Stimulated activated CD8-positive, alpha-beta memory T cell treated with anti-CD3 and anti-CD28 coated beads, Interleukin-4, amount 100 ng/mL, for 48 hours (primary cell): Measurements from ENCODE around the gene PGM3.
"Not testable (repeated sequence)": the region's sequence is repeated elsewhere in the genome, so short reads cannot be mapped to it uniquely, and the experiment has no call there.

Experiments used
- DNase-seq: peaks from one replicate; pipeline ENCODE4 v3.0.0-alpha.2; 2020

The PGM3 gene, protein sequence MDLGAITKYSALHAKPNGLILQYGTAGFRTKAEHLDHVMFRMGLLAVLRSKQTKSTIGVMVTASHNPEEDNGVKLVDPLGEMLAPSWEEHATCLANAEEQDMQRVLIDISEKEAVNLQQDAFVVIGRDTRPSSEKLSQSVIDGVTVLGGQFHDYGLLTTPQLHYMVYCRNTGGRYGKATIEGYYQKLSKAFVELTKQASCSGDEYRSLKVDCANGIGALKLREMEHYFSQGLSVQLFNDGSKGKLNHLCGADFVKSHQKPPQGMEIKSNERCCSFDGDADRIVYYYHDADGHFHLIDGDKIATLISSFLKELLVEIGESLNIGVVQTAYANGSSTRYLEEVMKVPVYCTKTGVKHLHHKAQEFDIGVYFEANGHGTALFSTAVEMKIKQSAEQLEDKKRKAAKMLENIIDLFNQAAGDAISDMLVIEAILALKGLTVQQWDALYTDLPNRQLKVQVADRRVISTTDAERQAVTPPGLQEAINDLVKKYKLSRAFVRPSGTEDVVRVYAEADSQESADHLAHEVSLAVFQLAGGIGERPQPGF

DNA sequence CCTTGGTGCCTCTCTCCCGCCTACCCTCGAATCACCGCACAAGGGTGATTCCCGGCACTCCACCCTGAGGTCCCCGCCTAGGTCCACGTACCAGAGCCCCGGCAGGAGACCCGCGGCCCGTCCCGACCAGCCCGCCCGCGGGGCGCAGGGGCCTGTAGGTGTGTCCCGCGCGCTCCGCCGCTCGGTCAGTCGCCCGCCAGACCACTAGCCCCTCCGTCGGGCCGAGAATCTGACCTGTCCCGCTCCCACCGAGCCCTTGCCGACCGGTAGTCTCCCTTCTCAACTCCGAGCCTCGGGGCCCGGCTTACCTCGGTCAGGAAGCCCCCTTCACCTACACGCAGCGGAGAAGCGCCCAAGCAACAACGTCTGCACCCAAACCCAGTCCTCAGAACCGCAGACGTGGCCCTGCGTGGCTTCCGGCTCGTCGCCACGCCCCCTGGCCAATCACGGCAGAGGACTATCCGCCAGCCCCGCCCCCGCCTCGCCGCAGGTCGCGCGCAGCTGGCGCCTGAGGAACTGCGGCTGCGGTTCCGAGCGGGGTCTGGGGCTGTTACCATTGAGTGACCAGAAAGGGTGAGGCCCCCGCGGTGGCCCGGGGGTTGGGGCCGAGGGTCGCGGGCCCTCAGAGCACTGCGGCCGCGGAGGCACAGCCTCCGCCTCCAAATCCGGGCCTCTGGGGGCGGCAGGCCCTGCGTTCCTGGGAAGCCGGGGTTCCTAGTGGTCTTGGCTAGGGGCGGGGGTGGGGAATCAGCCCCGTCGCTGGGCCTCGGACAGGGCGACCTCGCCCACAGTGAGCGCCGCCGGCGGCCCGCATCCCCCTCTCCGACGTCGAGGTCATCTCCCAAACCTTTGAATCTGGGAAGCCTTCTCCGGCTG, at the start of gene PGM3, which contains the start of gene RWDD2A:
TSS of gene PGM3 (minus strand) at position 395 of the 876 bp plus-strand sequence. CDS start 2,253 bp downstream, outside the sequence.
TSS of gene RWDD2A (plus strand) at position 487 of the 876 bp plus-strand sequence. CDS start 1,095 bp downstream, outside the sequence.
- peak; percentile 90 for DNase-seq

DNA sequence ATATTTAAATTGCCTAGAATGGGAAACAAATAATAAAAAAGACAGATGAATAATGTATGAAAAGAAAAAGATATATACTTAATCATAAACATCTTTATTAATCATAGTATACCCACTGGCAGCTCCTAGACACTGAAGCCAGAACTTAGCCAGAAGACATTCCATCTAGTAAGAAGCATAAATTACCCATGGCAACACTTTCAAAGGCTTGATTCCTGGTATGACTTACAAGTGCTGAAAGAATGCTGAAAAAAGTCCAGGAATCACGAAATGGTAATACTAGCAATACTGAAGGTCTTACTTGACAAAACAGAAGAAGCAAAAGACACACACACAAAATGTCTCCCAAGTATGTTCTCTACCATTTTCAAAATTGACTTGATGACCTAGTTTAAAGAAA, 38.1 kb upstream of the PGM3 start:
- DNase-seq, result no peak

DNA sequence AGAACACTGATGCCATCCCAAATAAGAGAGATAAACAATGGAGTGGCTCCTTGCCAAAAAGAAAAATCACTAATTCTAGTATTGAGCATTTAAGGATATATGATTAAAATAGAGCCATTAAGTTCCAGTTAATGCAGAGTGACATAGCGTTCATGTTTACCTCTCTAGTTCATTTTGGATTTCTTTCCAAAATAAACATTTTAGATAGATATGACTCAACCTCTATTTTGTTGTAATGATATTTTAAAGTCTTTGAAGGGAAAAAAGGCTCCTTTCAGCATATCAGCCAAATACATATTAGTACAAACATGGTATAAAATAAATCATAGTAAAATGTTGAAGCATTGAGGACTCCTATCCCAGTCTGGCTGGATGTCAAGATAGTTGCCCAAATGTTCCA, 33.5 kb upstream of the PGM3 start:
- DNase-seq, result no peak

DNA sequence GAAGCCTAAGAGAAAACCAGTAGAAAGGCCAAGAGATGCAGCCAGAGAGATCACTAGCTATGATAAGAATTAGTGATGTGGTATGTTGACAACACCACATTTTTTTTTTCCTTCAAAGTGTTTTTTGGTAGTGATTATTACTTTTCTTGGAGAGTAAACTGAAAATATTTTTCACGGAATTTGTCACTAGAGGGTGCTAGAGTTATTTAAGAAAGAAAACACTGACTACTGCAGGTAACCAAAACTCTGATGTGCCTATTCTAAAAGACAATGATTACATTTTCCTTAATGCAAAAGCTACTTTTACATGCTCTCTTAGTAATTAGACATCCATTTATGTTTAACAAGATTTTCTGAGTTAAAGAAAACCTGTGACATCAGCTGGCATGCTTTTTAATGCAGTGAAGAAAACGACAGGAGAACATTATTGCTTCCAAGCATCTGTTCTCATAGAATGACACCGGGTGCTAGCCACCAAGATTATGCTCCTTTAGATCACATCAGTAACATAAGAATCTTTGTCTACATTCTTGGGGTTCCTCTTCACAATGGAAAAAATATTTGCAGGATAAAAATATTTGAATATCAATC, 28.9 kb upstream of the PGM3 start:
- DNase-seq, result no peak

DNA sequence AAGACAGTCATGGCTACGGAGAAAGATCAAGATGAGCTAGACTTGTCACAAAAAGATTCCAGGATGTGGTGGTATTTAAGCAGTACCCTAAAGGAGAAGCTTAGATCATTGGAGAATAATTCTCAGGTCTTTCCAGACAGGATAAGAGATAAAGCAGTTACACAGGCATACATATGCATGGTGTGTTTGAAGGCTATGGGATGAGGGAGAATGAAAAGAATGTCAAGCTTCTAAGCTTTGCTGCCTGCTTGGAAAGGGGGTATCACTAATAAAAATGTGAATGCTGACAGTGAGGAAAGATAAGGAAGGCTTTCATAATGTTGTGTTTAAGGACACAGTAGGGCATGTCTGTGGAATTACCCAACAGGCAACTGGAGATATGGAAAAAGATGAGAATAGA, 28.2 kb upstream of the PGM3 start:
- no peak for DNase-seq

DNA sequence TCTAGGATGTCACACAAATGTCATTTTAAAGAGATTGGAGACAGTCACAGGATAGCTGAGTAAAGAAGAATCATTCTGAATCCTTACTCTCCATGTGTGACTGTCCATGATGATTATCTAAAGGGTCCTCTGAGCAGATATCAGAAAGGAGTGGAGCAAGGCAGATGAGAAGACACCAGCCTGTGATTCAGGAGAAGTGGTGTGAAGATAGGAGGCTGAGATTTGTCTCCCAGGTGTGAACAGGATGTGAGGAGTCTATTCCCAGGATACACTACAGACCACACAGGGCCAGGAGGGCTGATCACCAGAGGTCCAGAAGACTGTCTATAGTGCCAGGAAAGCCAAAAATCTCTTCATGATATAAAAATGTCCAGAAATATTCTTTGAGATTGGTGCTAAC, 27.1 kb upstream of the PGM3 start:
- DNase-seq, result no peak

DNA sequence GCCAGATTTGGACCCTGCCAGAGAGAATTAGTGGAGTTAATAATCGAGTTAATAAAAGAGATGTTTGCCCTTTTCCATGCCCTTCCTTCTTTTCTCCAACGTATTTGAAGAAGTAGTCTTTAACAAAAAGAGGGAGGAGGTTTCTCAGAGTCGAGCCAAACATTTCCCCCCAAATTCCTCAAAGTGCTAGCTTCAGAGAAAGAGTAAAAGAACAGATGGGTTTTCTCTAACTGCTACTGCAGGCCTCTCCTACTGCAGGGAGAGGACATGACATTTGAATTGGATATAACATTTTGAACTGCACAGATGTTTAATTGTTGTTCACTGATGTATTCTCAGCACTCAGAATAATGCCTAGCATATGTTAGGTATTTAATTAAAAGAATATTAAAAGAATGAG, 25.6 kb upstream of the PGM3 start:
- DNase-seq, result no peak

DNA sequence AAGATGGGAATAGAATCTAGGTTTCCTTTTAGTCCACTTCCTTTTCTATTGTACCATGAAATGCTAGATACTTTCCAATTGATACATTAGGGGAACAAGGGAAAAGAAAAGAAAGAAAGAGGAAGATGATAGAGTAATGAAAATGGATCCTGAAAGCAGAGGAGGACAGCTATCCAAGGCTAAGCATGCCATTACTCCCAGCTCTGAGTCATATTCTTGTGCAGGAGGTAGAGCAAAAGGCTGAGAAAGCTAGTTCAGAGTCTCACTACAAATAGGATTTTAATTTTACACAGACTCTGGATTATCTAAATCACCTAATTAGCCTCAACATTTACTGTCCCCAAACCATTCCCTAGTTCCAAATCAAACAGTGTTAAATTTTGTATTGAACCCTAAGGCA, 23.7 kb upstream of the PGM3 start:
- no peak for DNase-seq

DNA sequence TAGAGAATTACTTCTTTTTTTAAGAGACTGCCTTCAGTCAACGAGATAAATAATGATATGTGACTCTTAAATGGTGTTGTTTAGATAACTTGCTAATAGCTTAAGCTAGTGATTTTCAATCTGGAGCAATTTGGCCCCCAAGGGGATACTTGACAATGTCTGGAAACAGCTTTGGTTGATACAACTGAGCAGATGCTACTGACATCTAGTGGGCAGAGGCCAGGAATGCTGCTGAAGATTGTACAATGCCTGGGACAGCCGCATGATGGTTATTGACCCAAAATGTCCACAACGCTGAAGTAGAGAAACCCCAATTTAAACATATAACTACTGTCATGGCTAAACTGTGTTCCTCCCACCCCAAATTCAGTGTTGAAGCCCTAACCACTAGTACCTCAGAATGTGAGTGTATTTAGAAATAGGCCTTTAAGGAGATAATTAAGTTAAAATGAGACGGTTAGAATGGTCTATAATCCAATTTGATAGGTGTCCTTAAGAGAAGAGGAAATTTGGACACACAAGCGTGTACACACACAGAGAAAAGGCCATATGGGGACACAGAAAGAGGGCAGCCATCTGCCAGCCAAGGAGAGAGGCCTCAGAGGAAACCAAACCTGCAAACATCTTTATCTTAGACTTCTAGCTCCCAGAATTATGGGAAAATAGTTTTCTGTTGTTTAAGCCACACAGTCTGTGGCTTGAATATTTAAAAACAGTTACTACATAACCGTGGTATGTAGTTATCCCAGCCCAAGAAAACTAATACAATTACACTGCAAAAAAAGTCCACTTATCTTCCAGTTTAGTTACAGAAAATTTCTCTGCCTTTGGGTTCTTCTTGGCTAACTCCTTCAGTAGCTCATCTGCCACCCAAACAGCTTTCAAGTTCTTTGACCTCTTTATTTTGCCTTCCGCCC, 22.3 kb upstream of the PGM3 start:
- peak; percentile 62 for DNase-seq

DNA sequence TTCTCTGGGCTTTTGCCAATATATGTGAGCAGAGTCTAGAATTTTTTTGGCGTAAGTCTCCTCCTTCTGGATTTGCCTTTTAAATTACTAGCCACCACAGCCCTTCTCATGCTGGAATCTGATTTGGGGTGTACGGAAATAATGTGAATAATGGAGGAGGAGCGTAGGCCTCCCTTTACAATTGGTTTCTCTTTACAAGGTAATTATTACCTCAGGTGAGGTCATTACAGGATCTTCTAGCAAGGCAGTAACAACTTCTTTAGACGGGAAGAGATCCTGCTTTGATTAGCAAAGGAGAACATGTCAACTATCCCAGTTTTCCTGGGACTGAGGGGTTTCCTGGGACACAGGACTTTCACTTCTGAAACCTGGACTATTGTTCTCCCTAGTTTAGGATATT, 9.0 kb upstream of the PGM3 start:
- DNase-seq, result no peak

DNA sequence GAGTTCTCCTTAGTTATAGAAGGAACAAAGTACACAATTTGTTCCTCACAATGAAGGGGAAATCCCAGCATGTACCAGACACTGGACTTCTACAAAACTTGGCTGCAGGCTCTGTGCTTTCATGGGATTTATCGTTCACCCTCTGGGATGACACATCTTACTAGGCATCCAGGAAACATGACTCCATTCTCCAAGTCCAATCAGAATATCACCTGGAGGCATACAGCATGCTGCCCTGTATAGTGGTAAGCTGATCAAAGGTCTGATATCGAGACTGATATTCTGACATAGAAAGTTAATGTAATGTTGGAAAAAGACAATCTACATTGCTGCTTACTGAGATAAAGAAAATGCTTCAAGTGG, 6.8 kb upstream of the PGM3 start:
- DNase-seq, result no peak

DNA sequence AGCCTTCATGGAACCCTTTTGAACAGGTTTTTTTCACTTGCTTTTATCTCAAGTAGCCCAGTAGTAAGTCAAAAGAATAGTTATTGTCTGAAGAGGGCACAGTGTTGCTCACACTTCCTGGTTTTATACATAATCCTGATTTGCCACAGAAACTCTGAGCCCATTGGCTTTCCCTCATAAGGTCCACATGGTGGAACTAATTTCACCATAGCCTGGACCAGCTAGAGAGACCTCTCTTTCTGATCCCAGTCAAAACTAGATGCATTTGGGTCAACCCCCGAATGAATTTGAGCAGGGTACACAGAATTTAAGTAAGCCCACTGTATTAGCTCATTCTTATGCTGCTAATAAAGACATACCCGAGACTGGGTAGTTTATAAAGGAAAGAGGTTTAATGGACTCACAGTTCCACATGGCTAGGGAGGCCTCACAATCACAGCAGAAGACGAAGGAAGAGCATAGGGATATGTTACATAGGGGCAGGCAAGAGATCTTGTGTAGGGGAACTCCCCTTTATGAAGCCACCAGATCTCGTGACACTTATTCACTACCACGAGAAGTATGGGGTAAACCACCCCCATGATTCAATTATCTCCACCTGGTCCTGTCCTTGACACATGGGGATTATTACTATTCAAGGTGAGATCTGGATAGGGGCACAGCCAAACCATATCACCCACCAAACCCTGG, 6.3 kb upstream of the PGM3 start:
- no peak for DNase-seq

DNA sequence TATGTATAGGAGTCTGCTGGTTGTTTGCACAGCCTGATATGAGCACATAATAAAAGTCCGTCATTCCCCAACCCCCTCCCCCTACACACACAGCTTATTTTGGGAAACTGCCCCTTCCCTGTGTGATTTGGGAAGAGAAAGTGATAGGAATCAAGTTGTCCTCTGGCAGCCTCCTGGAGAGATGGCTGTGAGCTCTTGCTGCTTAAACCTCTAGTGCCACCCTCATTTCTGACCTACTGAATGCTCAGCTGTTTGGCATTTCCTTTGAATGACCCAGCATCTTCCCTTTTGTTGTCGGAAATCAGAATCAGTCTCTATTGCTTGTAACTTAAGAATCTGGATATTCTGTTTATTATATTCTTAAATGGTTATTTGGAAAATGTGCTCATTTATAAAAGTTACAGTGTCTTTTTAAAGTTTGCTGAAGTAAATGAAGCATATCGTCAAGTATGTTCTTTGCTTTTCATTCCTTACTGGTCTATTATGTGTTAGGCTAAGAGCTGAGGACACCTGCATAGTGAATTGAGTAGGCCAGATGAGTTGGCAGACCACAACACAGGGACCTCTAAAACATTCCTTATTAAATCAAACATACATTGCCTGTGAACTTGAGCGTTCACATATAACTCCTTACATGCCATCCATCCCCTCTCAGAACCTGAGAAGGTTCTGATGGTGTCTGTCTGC, 5.6 kb upstream of the PGM3 start:
- no peak for DNase-seq

DNA sequence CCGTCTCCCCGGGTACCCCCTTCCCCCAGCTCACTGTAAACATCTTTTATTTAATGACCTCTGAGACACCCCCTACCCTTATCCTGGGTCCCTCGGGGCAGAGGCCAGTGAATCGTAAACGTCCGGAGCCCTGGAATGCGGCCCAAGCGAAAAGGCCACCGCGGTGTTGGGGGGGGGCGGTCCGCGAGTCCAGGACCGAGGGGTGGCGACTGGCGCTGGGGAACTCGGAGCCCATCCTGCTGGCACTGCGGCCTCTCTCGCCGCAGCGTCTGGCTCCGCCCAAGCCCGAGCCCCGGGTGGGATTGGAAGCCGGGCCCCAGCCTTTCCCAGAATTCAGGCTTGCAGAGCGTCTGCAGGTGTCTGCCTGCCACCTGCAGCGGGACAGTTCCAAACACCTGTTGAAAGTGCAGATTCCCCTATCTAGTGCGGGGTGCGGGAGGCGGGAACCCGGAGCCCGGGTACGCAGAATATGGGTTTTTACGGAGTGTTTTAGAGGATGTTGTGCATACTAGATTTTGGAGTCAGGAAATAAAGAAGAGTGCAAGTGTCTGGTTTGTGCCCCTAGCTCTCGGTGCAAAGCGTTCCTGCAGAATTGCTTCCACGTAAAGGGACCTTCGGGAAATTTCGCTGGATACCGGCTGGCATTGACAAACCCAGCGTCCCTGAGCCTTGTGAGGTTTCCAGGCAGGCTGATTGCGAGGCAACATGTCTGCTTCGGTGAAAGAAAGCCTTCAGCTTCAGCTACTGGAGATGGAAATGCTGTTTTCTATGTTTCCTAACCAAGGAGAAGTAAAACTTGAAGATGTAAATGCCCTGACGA, 892 bp upstream of the PGM3 start:
- peak; percentile 45 for DNase-seq

DNA sequence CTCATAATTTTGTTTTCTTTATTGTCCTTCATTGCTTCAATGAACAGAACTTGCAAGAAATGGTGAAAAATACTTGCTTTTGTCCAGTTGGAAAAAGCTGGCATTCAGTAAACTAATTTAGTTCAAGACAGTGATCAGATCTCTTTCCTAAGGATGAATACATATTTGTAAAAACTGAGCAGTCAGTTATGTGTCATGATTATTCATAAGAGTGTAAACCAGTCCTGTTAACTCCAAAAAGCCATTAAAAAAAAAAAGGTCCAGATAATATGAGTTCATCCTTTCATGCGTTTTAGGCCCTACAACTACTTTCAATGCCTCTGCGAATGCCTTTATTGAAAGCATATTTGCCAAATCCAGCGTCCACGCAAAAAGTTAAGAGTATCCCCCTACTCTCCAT, 609 bp downstream of the PGM3 start:
- no peak for DNase-seq

DNA sequence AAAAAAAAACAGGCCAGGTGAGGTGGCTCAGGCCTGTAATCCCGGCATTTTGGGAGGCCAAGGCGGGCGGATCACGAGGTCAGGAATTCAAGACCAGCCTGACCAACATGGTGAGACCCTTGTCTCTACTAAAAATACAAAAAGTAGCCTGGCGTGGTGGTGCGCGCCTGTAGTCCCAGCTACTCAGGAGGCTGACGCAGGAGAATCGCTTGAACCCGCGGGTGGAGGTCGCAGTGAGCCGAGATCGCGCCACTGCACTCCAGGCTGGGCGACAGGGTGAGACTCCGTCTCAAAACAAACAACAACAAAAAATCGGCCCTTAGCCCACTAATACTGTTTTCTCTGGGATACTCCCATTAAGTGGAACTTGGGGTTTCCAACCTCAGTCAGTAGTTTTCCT, 1.1 kb downstream of the PGM3 start:
- DNase-seq, result not testable (repeated sequence)

DNA sequence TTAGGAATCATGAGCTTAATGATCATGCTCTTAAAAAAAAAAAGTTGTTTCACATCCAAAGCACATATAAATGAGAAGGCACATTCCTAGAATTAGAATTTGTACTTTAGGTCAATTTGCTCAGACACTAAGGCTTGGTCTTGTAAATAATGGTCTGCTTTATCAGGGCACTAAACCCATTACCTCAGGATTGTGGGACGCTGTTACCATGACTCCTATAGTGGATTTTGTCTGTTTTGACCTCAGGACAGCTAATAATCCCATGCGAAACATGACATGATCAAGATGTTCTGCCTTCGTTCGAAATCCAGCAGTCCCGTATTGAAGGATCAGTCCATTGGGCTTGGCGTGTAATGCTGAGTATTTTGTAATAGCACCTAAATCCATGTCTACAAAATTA, 2.4 kb downstream of the PGM3 start:
- no peak for DNase-seq

DNA sequence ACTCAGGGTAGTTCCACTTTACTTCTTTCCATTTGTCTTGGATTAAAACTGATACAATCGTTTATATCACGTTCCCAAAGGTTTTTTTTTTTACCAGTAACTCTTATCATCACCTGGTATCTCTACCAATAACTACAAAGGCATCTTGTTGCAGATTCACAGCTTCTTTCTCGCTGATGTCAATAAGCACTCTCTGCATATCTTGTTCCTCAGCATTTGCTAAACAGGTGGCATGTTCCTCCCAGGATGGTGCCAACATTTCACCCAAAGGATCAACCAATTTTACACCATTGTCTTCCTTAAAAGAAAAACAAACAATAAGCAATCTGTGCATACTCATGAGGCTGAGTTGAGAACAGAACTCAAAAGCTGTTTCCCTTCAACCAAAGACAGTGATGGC, 4.6 kb downstream of the PGM3 start:
- no peak for DNase-seq

DNA sequence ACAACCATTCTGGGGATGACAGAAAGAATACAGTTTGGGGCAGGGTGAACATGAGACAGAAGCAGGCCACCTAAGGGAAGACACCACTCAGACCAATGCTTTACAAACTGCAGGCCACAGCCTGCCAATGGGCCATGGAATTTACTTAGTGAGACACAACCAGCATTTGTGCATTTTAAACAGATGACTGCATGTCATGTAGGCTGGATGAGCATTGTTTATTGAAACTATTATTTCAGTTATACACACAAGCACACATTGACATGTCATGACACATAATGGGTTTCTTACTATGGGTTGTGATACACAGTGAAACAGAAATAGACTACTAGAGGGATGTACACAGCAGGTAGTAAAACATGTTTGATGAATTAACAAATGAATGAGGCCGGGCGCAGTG, 8.0 kb downstream of the PGM3 start:
- no peak for DNase-seq
